Brain pericyte (primary cell): Measurements from ENCODE around the gene GPX3.

ENCODE experiments used
- DNase-seq: peaks from one replicate; pipeline ENCODE4 v3.0.0-alpha.2; 2012; ENCODE audit warnings: low read depth, low spot score

GPX3 gene

GRCh38 chr5:151034422-151035379 lies 14.3 kb downstream of the GPX3 start:
- no peak for DNase-seq

- no peak for DNase-seq
These were observed 16.2 kb downstream of the GPX3 start for GRCh38 chr5:151036556-151036955.

GRCh38 chr5:151037561-151038411 lies 17.4 kb downstream of the GPX3 start:
- DNase-seq: peak; percentile 31

DNA sequence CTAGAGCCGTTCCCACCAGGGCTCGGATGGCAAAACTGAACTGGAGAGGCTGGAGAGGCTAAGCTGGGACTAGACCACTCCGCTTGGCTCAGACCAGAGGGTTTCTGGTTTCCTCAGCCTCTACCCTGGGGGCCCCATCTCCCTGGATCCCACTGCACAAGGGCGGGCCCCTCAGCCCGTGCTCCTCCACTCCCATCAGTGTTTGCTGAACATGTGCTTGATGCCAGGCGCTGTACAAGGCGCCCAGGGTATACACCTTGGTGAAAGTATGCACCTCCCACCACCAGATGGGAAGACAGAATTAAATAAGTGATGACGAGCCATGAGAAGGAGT lies 18.0 kb downstream of the GPX3 start:
- DNase-seq: no peak

GRCh38 chr5:151038801-151039238 lies 18.4 kb downstream of the GPX3 start:
- DNase-seq: no peak

GRCh38 chr5:151039665-151040064 lies 19.3 kb downstream of the GPX3 start:
- no peak for DNase-seq

- DNase-seq: no peak
These were observed 19.9 kb downstream of the GPX3 start for GRCh38 chr5:151040211-151040747.

DNA sequence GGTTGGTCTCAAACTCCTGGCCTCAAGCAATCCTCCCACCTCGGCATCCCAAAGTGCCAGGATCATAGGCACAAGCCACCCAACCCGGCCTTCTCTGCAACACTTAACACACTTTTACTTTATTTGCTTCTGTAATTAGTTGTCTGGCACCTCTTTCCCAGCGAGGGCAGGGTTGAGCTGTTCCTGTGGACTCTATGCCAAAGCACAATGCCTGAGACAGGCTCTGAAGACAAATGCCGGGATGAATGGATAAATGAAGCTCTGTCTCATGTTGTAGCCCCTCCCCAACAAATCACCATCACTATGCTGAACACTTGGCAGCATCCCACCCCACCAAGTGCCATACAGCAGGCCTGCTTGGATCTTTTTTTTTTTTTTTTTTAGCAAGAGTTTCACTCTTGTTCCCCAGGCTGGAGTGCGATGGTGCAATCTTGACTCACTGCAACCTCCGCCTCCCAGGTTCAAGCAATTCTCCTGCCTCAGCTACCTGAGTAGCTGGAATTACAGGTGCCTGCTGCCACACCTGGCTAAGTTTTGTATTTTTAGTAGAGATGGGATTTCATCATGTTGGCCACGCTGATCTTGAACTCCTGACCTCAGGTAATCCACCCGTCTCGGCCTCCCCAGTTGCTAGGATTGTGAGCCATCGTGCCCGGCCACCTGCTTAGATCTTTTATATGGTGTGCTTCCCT lies 21.3 kb downstream of the GPX3 start:
- no peak for DNase-seq

GRCh38 chr5:151042453-151043093 lies 22.2 kb downstream of the GPX3 start:
- DNase-seq: no peak

DNA sequence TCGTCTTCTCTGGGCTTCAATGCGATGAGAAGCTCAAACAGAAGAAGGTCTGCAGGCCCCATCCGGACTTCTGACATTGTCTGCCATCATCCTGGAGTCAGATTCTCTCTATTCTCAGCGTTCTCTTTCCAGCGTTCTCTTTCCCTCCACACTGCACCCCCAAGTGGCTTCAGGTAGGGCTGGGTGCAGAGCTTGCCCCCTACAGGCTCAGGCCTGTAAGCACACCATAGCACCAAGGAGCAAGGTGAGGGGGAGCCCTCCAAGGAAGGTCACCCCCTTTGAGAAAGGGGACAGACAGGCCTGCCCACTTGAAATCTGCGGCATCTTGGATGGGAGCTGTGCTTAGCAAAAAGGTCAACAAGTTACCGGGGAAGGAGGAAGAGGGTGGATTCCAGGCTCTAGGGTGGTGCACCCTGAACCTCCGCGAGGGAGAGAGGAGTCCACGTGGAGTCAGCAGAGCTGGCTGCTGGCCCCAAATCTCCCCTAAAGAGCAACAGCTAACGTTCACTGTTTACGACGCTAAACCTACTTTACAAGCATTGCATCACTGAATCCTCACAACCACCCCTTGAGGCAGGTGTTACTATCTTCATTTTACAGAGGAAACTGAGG lies 27.5 kb downstream of the GPX3 start:
- DNase-seq: no peak

GRCh38 chr5:151048526-151048925 lies 28.1 kb downstream of the GPX3 start:
- no peak for DNase-seq

DNA sequence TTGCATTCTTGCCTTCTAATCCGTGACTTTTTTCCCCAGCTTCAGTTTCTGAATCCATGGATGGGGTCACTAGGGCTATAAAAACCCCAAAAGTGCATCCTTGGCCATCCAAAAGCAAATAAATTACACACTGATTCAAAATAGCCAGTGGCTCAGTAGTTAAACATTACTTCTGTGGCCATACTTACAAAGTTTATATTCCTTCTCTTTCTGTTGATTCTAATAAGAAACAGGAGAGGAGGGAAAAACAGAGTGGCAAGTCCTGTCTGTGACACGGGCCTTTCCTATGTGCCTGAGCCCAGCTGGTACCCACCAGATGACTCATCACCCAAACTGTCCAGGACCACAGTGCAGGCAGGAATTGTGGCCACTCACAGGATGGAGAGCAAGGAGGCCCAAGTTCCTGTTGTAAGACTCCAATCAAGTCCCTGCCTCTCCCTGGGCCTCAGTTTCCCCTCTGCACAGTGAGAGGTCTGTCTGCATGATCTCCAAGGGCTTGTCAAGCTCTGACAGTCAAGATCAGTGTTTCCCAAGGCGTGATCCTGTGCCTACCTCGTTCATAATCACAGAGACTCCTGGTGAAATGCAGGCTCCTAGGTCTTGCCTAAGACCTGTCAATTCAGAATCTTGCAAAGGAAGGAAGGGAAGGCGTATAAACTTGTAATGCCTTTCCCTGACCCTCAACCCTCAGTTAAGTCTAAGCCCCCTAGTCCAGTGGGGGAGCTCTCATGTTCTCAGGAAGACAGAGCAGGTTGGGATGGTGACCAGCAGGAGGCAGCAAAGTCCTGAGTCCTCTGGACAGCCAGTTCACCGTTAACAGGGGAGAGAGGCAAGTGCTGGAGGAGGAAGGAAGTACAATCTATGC lies 30.9 kb downstream of the GPX3 start:
- DNase-seq: no peak

DNA sequence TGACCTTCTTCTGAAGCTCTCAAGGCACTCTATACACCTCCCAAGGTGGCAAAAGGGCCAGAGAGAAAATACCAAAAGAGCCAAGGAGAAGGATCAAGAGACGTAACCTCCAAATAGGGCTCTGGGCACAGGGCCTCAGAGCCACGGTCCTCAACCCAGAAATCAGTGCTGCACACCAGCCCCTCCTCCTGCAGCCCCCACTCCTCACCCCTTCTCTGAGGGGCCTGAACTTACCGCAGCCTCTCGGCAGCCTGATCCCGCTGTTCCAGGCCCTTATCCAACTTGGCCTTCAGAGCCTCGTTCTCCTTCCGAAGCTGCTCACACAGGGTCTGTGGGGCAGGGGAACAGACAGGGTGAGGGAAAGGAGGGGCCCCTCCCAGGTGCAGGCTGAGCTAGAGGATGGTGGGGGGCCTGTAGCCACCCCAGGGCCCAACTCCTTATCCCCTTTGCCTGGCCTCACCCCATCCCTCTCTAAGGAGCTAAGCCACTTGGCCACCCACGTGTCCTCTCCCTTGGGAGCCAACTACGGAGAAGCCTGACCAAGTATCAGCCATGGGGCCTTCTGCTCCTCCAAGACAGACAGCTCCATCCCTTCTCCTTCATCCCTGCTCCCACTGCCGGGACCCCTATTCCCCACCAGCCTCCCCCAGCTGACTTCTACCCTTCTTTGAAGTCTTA lies 31.7 kb downstream of the GPX3 start:
- DNase-seq: no peak

DNA sequence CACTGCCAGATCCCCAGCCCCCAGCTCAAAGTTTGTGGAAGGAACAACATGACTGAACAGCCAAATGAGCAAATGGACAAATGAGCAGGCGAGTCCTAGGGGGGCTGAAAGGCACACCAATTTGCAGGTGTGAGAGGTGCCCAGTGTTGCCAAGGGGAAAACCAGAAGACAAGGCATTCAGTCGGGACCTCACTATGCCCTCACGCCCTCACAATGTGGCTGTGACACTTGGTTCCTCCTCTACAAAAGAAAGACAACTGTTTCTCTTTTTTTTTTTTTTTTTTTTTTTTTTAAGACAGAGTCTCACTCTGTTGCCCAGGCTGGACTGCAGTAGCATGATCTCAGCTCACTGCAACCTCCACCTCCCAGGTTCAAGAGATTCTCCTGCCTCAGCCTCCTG lies 32.4 kb downstream of the GPX3 start:
- no peak for DNase-seq

- no peak for DNase-seq
These were observed 33.5 kb downstream of the GPX3 start for GRCh38 chr5:151053796-151054462.

GRCh38 chr5:151054709-151055108 lies 34.3 kb downstream of the GPX3 start:
- no peak for DNase-seq

- DNase-seq: no peak
These were observed 34.9 kb downstream of the GPX3 start for GRCh38 chr5:151055336-151055735.
